SK-N-SH (cell line): ENCODE measurements around the gene CALHM1.

Experiments used
- ELF1 ChIP-seq: IDR thresholded peaks from 2 replicates; pipeline ENCODE4 v1.4.0; 2012
- EZH2phosphoT487 ChIP-seq: fragments of 200-600 bp; sonication (generic); IDR thresholded peaks from 2 replicates; pipeline ENCODE4 v1.6.1; 2017; ENCODE audit warnings: low read depth, mixed run types, mild to moderate bottlenecking, antibody characterized with exemption, moderate library complexity, borderline replicate concordance
- FOXM1 ChIP-seq: IDR thresholded peaks from 2 replicates; pipeline ENCODE4 v1.4.0; 2012; ENCODE audit warnings: low read depth, mild to moderate bottlenecking
- MEF2A ChIP-seq: IDR thresholded peaks from 2 replicates; pipeline ENCODE4 v1.4.0; 2012; ENCODE audit warnings: low read depth, borderline replicate concordance
- SIN3A ChIP-seq: IDR thresholded peaks from 2 replicates; pipeline ENCODE4 v1.6.1; 2012; ENCODE audit warnings: low read depth, mild to moderate bottlenecking, low read length, moderate library complexity, borderline replicate concordance
- TEAD4 ChIP-seq: IDR thresholded peaks from 2 replicates; pipeline ENCODE4 v1.4.0; 2012; ENCODE audit warnings: mild to moderate bottlenecking, borderline replicate concordance; ENCODE audit not compliant: insufficient read depth
- YY1 ChIP-seq: IDR thresholded peaks from 2 replicates; pipeline ENCODE4 v1.4.0; 2012; ENCODE audit warnings: low read depth, mild to moderate bottlenecking
- TF ChIP-seq, protein P1 (sequence below): IDR thresholded peaks from 2 replicates; pipeline ENCODE4 v1.4.0; 2012; ENCODE audit warnings: low read depth
- TF ChIP-seq, protein P2 (sequence below): fragments of 200-600 bp; sonication (generic); IDR thresholded peaks from 2 replicates; pipeline ENCODE4 v1.6.1; 2017; ENCODE audit warnings: antibody characterized with exemption, mild to moderate bottlenecking, moderate library complexity
- TF ChIP-seq, protein P3 (sequence below): IDR thresholded peaks from 2 replicates; pipeline ENCODE4 v1.4.0; 2012; ENCODE audit warnings: low read depth, borderline replicate concordance

DNA sequence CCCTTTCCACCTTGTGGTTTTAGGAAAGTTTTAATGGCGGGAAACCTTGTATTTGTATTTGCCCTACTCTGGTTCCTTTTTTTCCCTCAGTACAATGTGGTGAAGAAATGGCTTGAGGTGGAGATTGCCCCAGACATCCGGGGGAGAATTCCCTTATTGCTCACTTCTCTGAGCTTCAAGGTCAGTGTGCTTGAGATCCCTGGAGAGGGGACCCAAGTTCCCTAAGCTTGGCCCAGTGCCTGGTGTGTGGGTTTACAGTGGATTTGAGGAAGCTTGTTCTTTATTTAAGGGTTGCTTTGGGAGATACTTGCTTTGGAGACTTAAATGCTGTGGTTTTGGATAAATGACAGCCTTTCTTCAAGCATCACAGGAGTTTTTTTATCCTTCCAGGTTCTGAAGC lies 24.8 kb downstream of the CALHM1 start:
- TF ChIP-seq, protein P1, sequence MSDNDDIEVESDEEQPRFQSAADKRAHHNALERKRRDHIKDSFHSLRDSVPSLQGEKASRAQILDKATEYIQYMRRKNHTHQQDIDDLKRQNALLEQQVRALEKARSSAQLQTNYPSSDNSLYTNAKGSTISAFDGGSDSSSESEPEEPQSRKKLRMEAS = no peak
- TF ChIP-seq, protein P2, sequence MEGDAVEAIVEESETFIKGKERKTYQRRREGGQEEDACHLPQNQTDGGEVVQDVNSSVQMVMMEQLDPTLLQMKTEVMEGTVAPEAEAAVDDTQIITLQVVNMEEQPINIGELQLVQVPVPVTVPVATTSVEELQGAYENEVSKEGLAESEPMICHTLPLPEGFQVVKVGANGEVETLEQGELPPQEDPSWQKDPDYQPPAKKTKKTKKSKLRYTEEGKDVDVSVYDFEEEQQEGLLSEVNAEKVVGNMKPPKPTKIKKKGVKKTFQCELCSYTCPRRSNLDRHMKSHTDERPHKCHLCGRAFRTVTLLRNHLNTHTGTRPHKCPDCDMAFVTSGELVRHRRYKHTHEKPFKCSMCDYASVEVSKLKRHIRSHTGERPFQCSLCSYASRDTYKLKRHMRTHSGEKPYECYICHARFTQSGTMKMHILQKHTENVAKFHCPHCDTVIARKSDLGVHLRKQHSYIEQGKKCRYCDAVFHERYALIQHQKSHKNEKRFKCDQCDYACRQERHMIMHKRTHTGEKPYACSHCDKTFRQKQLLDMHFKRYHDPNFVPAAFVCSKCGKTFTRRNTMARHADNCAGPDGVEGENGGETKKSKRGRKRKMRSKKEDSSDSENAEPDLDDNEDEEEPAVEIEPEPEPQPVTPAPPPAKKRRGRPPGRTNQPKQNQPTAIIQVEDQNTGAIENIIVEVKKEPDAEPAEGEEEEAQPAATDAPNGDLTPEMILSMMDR = no peak
- no peak for TF ChIP-seq FOXM1
- TF ChIP-seq MEF2A = no peak
- no peak for TF ChIP-seq YY1
- TF ChIP-seq TEAD4 = no peak
- TF ChIP-seq EZH2phosphoT487 = no peak
- TF ChIP-seq, protein P3, sequence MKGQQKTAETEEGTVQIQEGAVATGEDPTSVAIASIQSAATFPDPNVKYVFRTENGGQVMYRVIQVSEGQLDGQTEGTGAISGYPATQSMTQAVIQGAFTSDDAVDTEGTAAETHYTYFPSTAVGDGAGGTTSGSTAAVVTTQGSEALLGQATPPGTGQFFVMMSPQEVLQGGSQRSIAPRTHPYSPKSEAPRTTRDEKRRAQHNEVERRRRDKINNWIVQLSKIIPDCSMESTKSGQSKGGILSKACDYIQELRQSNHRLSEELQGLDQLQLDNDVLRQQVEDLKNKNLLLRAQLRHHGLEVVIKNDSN = no peak
- TF ChIP-seq ELF1 = no peak
- TF ChIP-seq SIN3A = no peak
